Measurements from ENCODE around the gene SOCS6.
A peak's percentile ranks its signal among the peaks of the same experiment; 100 is the strongest.

Gene SOCS6

GRCh38 chr18:70296781-70297180 lies 7.9 kb downstream of the SOCS6 start:
- Histone ChIP-seq H3K4me3 (ENCODE audit: low read depth, low read length) (peak overlapping the region; percentile 50), H3K27me3 (no peaks in the 10 kb centered on the region), H3K9me3 (no peaks in the 10 kb centered on the region), H3K36me3 (no peaks in the 10 kb centered on the region), H3K4me1 (peaks cover 9% of the 10 kb centered on the region)
- DNase-seq = no peak
- TF ChIP-seq, protein P1, sequence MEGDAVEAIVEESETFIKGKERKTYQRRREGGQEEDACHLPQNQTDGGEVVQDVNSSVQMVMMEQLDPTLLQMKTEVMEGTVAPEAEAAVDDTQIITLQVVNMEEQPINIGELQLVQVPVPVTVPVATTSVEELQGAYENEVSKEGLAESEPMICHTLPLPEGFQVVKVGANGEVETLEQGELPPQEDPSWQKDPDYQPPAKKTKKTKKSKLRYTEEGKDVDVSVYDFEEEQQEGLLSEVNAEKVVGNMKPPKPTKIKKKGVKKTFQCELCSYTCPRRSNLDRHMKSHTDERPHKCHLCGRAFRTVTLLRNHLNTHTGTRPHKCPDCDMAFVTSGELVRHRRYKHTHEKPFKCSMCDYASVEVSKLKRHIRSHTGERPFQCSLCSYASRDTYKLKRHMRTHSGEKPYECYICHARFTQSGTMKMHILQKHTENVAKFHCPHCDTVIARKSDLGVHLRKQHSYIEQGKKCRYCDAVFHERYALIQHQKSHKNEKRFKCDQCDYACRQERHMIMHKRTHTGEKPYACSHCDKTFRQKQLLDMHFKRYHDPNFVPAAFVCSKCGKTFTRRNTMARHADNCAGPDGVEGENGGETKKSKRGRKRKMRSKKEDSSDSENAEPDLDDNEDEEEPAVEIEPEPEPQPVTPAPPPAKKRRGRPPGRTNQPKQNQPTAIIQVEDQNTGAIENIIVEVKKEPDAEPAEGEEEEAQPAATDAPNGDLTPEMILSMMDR (IDR thresholded peaks at IDR 0.05; ENCODE audit: low read depth, low read length) = no peak

- H3K36me3 ChIP-seq = no peaks in the 10 kb centered on the region
- H3K27me3 ChIP-seq = no peaks in the 10 kb centered on the region
- TF ChIP-seq, protein P1 (IDR thresholded peaks at IDR 0.05; ENCODE audit: low read depth, low read length) = 0 out of 2 replicates have a peak, but pooled peaks have one; percentile 12
- no peak overlapping the region for H3K4me3 ChIP-seq (ENCODE audit: low read depth, low read length)
- peaks cover 3% of the 10 kb centered on the region; the same call in 1 of the 2 replicates for H3K4me1 ChIP-seq
- H3K9me3 ChIP-seq = no peaks in the 10 kb centered on the region
- no peak for DNase-seq
These were observed 10.5 kb downstream of the SOCS6 start for GRCh38 chr18:70299393-70299792.

DNA sequence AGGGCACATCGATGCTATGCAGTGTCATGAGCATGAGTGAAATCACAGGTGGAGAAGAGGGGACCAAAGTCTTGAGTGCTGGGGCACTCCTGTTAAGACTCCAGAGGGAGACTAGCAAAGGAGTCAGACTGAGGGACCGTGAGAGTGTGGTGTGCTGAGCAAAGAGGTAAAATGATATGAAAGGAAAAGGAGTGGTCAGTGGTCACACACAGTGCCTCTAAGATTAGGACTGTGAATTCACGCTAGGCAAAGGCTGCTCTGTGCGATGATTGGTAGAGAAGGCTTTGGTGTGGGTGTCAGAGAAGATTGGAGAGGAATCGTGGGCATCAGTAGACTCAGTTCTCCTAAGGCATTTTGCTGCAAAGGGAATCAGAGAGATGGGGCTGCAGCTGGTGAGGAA lies 12.8 kb downstream of the SOCS6 start:
- Histone ChIP-seq H3K27me3 (no peaks in the 10 kb centered on the region), H3K4me1 (no peaks in the 10 kb centered on the region), H3K4me3 (ENCODE audit: low read depth, low read length) (no peak overlapping the region), H3K36me3 (no peaks in the 10 kb centered on the region), H3K9me3 (no peaks in the 10 kb centered on the region)
- TF ChIP-seq, protein P1 (IDR thresholded peaks at IDR 0.05; ENCODE audit: low read depth, low read length) = no peak
- DNase-seq = no peak

GRCh38 chr18:70308555-70309294 lies 19.9 kb downstream of the SOCS6 start:
- TF ChIP-seq, protein P1 (IDR thresholded peaks at IDR 0.05; ENCODE audit: low read depth, low read length) = no peak
- Histone ChIP-seq H3K36me3 (no peaks in the 10 kb centered on the region), H3K4me3 (ENCODE audit: low read depth, low read length) (no peak overlapping the region), H3K27me3 (no peaks in the 10 kb centered on the region), H3K9me3 (no peaks in the 10 kb centered on the region), H3K4me1 (no peaks in the 10 kb centered on the region)
- no peak for DNase-seq

GRCh38 chr18:70310560-70311320 lies 21.9 kb downstream of the SOCS6 start:
- no peak for DNase-seq
- TF ChIP-seq, protein P1 (IDR thresholded peaks at IDR 0.05; ENCODE audit: low read depth, low read length) = no peak
- no peaks in the 10 kb centered on the region for H3K9me3 ChIP-seq
- no peak overlapping the region for H3K4me3 ChIP-seq (ENCODE audit: low read depth, low read length)
- H3K36me3 ChIP-seq = no peaks in the 10 kb centered on the region
- no peaks in the 10 kb centered on the region for H3K4me1 ChIP-seq
- no peaks in the 10 kb centered on the region for H3K27me3 ChIP-seq

DNA sequence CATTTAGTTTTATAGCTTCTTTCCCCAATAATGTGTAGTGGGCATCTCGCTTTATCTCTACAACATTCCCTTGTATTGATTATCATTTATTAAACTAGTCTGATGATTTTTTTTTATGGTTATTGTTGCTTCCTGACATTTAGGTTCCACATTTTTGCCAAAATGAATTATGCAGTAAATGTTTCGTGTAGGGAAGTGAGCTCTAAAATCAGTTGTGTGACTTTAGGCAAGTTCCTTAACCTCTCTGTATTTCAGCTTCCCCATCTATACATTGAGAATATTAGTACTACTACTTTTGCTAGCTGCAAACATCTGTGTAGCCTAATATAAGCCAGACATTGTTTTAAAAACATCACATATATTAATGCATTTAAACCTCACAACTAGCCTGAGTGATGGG lies 22.9 kb downstream of the SOCS6 start:
- Histone ChIP-seq H3K4me3 (ENCODE audit: low read depth, low read length) (no peak overlapping the region), H3K36me3 (no peaks in the 10 kb centered on the region), H3K9me3 (no peaks in the 10 kb centered on the region), H3K27me3 (no peaks in the 10 kb centered on the region), H3K4me1 (no peaks in the 10 kb centered on the region)
- TF ChIP-seq, protein P1 (IDR thresholded peaks at IDR 0.05; ENCODE audit: low read depth, low read length) = no peak
- no peak for DNase-seq
